Measurements from ENCODE around the gene MYRIP. TPM values are rescaled to one million over a fixed set of nuclear protein-coding genes. Genes with fewer than 3 reads are reported as not detected.

The MYRIP gene
- total and polyA plus RNA-seq, 11 donors: 0.42 to 2.2 (median 0.90) TPM

DNA sequence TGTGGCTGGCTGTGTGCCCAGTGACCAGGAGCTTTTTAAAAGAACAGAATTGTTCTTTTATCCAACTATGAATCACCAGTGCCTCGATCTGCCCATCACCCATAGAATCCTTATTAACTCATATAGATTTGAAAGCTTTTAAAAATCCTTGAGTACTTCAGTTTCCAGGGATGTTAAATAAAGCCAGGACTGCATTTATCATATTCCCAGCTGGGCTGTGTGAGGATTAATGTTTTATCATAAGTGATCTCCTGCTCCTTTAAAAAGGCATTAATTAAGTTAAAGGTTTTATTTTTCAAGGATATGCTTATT lies 234.0 kb downstream of the MYRIP start:
- no peak for TF ChIP-seq POLR2A (IDR thresholded peaks at IDR 0.05)
- TF ChIP-seq, protein P1, sequence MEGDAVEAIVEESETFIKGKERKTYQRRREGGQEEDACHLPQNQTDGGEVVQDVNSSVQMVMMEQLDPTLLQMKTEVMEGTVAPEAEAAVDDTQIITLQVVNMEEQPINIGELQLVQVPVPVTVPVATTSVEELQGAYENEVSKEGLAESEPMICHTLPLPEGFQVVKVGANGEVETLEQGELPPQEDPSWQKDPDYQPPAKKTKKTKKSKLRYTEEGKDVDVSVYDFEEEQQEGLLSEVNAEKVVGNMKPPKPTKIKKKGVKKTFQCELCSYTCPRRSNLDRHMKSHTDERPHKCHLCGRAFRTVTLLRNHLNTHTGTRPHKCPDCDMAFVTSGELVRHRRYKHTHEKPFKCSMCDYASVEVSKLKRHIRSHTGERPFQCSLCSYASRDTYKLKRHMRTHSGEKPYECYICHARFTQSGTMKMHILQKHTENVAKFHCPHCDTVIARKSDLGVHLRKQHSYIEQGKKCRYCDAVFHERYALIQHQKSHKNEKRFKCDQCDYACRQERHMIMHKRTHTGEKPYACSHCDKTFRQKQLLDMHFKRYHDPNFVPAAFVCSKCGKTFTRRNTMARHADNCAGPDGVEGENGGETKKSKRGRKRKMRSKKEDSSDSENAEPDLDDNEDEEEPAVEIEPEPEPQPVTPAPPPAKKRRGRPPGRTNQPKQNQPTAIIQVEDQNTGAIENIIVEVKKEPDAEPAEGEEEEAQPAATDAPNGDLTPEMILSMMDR (IDR thresholded peaks at IDR 0.05): no peak
- intact Hi-C loops (cut with DNase I): no loop called here
- no peak for ATAC-seq
- H3K27me3 ChIP-seq: no peaks in the 10 kb centered on the region
- H3K9me3 ChIP-seq: no peaks in the 10 kb centered on the region
- 21 to 33% (median 29%) methylated on average over 1 of the region's 1 CpG for WGBS, 4 donors
- H3K36me3 ChIP-seq: no peaks in the 10 kb centered on the region
- no peaks in the 10 kb centered on the region for H3K4me1 ChIP-seq
- DNase-seq: no peak
- H3K4me3 ChIP-seq: no peak overlapping the region
- no peak overlapping the region for H3K27ac ChIP-seq

GRCh38 chr3:40044487-40044886 lies 235.1 kb downstream of the MYRIP start:
- no peak for DNase-seq
- intact Hi-C loops (cut with DNase I): no loop called here
- no peak for ATAC-seq

DNA sequence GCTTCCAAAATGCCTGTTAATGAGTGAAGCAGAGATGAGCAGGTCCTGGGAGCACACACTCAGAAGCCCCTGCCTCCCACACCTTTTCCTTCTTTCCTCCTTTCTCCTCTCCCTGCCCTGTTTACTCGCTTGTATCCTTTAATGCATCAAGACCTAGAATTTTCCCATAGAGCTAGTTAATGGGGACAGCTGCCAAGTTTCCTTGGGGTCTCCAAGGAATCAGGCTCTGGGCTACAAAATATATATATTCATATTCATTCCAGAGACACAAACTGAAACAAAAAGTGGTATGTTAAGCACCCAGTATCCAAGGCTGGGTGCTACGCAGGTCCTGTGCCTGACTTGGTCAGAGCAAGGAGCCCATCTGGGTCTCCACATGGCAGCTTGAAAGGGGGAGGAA lies 235.6 kb downstream of the MYRIP start:
- H3K27me3 ChIP-seq: no peaks in the 10 kb centered on the region
- peaks cover 0 to 14% (median 3%) of the 10 kb centered on the region in 12 donors for H3K9me3 ChIP-seq
- no peak for TF ChIP-seq POLR2A (IDR thresholded peaks at IDR 0.05)
- TF ChIP-seq, protein P1 (IDR thresholded peaks at IDR 0.05): no peak
- no peak overlapping the region for H3K4me3 ChIP-seq
- ATAC-seq: no peak
- WGBS, 4 donors: 77 to 85% (median 78%) methylated on average over 2 of the region's 2 CpGs
- no peak for DNase-seq
- intact Hi-C loops (cut with DNase I): no loop called here
- no peaks in the 10 kb centered on the region for H3K4me1 ChIP-seq
- no peaks in the 10 kb centered on the region for H3K36me3 ChIP-seq
- no peak overlapping the region for H3K27ac ChIP-seq

More at GRCh38 chr3:40044487-40044886, 235.1 kb downstream of the MYRIP start:
- TF ChIP-seq POLR2A (IDR thresholded peaks at IDR 0.05): no peak
- TF ChIP-seq, protein P1 (IDR thresholded peaks at IDR 0.05): no peak
- no peaks in the 10 kb centered on the region for H3K36me3 ChIP-seq
- 87 to 92% (median 90%) methylated on average over 5 of the region's 5 CpGs for WGBS, 4 donors
- no peak overlapping the region for H3K27ac ChIP-seq
- no peaks in the 10 kb centered on the region for H3K27me3 ChIP-seq
- no peaks in the 10 kb centered on the region for H3K4me1 ChIP-seq
- peaks cover 0 to 9% (median 0%) of the 10 kb centered on the region in 12 donors for H3K9me3 ChIP-seq
- H3K4me3 ChIP-seq: no peak overlapping the region

DNA sequence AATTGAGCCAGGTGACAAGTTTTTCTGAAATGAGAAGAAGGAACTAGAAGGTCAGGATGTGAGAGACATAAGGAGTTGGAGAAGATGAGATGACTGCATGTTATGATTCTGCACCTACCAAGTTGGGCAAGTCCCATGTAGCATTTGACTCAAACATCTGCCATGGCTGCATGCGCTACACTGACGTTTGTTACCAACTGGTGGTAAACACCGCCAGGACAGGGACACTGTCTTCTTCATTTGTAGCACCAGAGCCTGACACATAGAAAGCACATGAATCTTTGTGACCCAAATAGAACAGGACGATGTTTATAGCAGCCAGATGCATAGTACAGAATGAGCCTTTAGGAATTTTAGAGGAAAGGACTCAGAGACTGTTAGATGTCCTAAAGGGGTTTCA lies 236.7 kb downstream of the MYRIP start:
- intact Hi-C loops (cut with DNase I): no loop called here
- WGBS, 4 donors: 94 to 97% (median 95%) methylated on average over 4 of the region's 4 CpGs

GRCh38 chr3:40047406-40047805 lies 238.0 kb downstream of the MYRIP start:
- DNase-seq (no peak), ATAC-seq (no peak)
- Histone ChIP-seq H3K27me3 (no peaks in the 10 kb centered on the region), H3K36me3 (no peaks in the 10 kb centered on the region), H3K4me1 (no peaks in the 10 kb centered on the region), H3K27ac (no peak overlapping the region), H3K4me3 (no peak overlapping the region), H3K9me3 (peaks cover 0 to 25% (median 8%) of the 10 kb centered on the region in 12 donors)
- TF ChIP-seq, protein P1 (IDR thresholded peaks at IDR 0.05): no peak
- TF ChIP-seq POLR2A (IDR thresholded peaks at IDR 0.05): no peak
- WGBS, 4 donors: 88 to 92% (median 91%) methylated on average over 2 of the region's 2 CpGs
- intact Hi-C loops (cut with DNase I): no loop called here

More for the DNA sequence above, 236.7 kb downstream of the MYRIP start:
- Histone ChIP-seq H3K4me3 (no peak overlapping the region), H3K36me3 (no peaks in the 10 kb centered on the region), H3K9me3 (peaks cover 0 to 25% (median 8%) of the 10 kb centered on the region in 12 donors), H3K27ac (no peak overlapping the region), H3K27me3 (no peaks in the 10 kb centered on the region), H3K4me1 (no peaks in the 10 kb centered on the region)
- ATAC-seq (no peak), DNase-seq (no peak)
- TF ChIP-seq POLR2A (IDR thresholded peaks at IDR 0.05): no peak
